RWPE2 (cell line): ENCODE data around the gene ADAP1.

Experiments
- ATAC-seq: fragments of 200-7000 bp; cut with Tn5 transposase; 3 replicates; pipeline ENCODE4 v1.9.1; 2021; ENCODE audit warnings: low read depth
- DNase-seq: peaks from one replicate; pipeline ENCODE4 v3.0.0-alpha.2; 2020; ENCODE audit warnings: low spot score
- H3K27ac ChIP-seq: fragments of 450-650 bp; 2 replicates; pipeline ENCODE4 v1.5.1; 2017; ENCODE audit warnings: mild to moderate bottlenecking; ENCODE audit not compliant: poor library complexity, severe bottlenecking
- H3K27me3 ChIP-seq: fragments of 250-450 bp; sonication (Bioruptor Pico); 2 replicates; pipeline ENCODE4 v1.5.1; 2021; ENCODE audit warnings: mild to moderate bottlenecking, moderate library complexity; ENCODE audit not compliant: insufficient read depth, poor library complexity, severe bottlenecking
- H3K36me3 ChIP-seq: fragments of 250-450 bp; sonication (Bioruptor Pico); 2 replicates; pipeline ENCODE4 v1.5.1; 2020; ENCODE audit warnings: low read depth, mild to moderate bottlenecking, moderate library complexity
- H3K4me1 ChIP-seq: fragments of 250-450 bp; sonication (Bioruptor Pico); 2 replicates; pipeline ENCODE4 v1.5.1; 2021; ENCODE audit warnings: mild to moderate bottlenecking, moderate library complexity; ENCODE audit not compliant: insufficient read depth, poor library complexity, severe bottlenecking
- H3K4me3 ChIP-seq: fragments of 250-450 bp; sonication (Bioruptor Pico); 2 replicates; pipeline ENCODE4 v1.5.1; 2021; ENCODE audit warnings: mild to moderate bottlenecking, moderate library complexity; ENCODE audit not compliant: severe bottlenecking
- H3K9me3 ChIP-seq: fragments of 250-450 bp; sonication (Bioruptor Pico); 2 replicates; pipeline ENCODE4 v1.5.1; 2021; ENCODE audit warnings: mild to moderate bottlenecking, moderate library complexity; ENCODE audit not compliant: severe bottlenecking
- TF ChIP-seq, protein P1 (sequence below): fragments of 450-650 bp; IDR thresholded peaks from one replicate; pipeline ENCODE4 v1.5.1; 2017; ENCODE audit warnings: mild to moderate bottlenecking, moderate library complexity; ENCODE audit not compliant: poor library complexity, severe bottlenecking

The ADAP1 gene

DNA sequence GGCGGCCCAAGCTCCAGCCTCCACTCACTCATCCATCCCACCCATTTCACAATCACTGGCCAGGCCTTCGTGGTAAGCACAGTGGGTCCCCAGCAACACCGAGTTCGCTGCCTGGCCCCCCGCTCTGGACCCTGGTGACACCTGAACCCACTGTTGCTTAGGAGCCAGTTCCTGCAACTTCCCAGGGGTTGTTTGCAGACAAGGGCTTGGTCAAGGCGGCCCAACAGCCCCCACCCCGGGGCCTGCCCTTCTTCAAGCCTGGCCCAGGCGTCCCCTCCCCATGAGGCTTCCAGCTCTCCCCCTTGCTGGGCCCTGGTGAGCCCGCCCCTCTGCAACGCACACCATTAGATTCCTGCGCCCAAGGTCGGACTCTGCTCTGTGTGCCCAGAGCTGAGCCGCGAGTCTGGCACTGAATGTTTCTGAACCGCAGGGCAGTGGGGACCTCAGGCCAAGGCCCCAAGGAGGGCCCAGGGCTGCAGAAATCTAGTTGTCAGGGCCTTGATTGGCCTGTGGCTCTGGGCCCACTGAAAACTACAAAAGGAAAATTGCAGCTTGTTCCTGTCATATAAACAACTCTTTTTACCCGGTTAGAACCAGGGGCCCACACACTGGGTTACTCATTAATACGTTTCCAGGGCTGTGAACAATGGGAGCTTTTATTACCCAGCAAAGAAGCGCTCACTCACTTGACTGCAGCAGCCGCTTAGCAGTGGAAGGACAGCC, 23.0 kb upstream of the ADAP1 start:
- no peak overlapping the region for H3K27ac ChIP-seq
- H3K36me3 ChIP-seq = peaks cover 13% of the 10 kb centered on the region
- H3K27me3 ChIP-seq = no peaks in the 10 kb centered on the region
- TF ChIP-seq, protein P1, sequence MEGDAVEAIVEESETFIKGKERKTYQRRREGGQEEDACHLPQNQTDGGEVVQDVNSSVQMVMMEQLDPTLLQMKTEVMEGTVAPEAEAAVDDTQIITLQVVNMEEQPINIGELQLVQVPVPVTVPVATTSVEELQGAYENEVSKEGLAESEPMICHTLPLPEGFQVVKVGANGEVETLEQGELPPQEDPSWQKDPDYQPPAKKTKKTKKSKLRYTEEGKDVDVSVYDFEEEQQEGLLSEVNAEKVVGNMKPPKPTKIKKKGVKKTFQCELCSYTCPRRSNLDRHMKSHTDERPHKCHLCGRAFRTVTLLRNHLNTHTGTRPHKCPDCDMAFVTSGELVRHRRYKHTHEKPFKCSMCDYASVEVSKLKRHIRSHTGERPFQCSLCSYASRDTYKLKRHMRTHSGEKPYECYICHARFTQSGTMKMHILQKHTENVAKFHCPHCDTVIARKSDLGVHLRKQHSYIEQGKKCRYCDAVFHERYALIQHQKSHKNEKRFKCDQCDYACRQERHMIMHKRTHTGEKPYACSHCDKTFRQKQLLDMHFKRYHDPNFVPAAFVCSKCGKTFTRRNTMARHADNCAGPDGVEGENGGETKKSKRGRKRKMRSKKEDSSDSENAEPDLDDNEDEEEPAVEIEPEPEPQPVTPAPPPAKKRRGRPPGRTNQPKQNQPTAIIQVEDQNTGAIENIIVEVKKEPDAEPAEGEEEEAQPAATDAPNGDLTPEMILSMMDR = no peak
- DNase-seq (no peak), ATAC-seq (no peak)
- H3K4me1 ChIP-seq = peaks cover 3% of the 10 kb centered on the region
- H3K9me3 ChIP-seq = no peaks in the 10 kb centered on the region
- H3K4me3 ChIP-seq = no peak overlapping the region

DNA sequence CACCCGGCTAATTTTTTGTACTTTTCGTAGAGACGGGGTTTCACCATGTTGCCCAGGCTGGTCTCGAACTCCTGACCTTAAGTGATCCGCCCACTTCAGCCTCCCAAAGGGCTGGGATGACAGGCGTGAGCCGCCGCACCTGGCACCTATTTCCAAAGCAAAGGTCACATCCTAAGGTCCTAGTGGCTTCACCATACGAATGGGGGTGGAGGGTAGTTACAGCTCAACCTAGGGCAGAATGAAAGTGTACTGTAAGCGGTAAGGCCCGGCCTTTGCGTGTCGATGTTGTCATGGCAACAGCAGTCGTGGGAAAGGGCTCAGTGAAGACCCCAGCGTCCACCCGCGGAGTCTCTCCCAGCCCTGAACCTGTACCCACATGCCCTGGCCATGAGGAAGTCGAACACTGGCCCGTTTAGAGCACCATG, 22.4 kb upstream of the ADAP1 start:
- TF ChIP-seq, protein P1 = no peak
- peaks cover 3% of the 10 kb centered on the region for H3K4me1 ChIP-seq

DNA sequence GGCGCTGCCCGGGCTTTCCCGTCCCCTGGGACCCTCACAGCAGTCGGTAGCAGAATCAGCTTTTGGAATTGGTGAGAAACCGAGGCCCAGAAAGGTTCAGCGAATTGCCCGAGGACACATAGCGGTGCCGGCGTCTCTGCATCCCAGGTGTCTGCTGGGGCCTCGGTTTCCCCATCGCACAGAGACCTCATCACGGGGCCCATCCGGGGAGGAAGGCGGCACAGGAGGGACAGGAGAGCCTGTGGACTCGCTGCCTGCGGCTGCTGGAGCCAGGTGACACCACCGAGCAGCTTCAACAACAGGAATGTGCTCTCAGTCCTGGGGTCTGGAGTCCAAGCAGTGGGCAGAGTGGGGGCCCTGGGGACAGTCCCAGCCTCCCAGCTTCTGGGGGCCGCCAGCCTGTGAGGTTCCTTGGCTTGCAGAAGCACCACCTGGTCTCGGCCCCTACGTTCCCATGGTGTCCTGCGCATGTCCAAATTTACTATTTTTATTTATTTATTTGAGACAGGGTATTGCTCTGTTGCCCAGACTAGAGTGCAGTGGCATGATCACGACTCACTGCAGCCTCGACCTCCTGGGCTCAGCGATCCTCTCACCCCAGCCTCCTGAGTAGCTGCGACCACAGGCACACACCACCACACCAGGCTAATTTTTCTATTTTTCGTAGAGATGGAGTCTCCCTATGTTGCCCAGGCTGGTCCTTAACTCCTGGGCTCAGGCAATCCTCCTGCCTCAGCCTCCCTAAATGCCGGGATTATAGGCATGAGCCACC, 21.4 kb upstream of the ADAP1 start:
- Histone ChIP-seq H3K4me1 (peaks cover 3% of the 10 kb centered on the region), H3K36me3 (peaks cover 29% of the 10 kb centered on the region), H3K9me3 (no peaks in the 10 kb centered on the region), H3K27me3 (no peaks in the 10 kb centered on the region), H3K27ac (no peak overlapping the region), H3K4me3 (peak overlapping the region; percentile 99)
- TF ChIP-seq, protein P1 = no peak
- no peak for DNase-seq
- no peak for ATAC-seq

More for the DNA sequence above, 22.4 kb upstream of the ADAP1 start:
- H3K27ac ChIP-seq = no peak overlapping the region
- H3K4me3 ChIP-seq = no peak overlapping the region
- H3K36me3 ChIP-seq = peaks cover 19% of the 10 kb centered on the region
- ATAC-seq (no peak), DNase-seq (no peak)
- H3K9me3 ChIP-seq = no peaks in the 10 kb centered on the region
- no peaks in the 10 kb centered on the region for H3K27me3 ChIP-seq

DNA sequence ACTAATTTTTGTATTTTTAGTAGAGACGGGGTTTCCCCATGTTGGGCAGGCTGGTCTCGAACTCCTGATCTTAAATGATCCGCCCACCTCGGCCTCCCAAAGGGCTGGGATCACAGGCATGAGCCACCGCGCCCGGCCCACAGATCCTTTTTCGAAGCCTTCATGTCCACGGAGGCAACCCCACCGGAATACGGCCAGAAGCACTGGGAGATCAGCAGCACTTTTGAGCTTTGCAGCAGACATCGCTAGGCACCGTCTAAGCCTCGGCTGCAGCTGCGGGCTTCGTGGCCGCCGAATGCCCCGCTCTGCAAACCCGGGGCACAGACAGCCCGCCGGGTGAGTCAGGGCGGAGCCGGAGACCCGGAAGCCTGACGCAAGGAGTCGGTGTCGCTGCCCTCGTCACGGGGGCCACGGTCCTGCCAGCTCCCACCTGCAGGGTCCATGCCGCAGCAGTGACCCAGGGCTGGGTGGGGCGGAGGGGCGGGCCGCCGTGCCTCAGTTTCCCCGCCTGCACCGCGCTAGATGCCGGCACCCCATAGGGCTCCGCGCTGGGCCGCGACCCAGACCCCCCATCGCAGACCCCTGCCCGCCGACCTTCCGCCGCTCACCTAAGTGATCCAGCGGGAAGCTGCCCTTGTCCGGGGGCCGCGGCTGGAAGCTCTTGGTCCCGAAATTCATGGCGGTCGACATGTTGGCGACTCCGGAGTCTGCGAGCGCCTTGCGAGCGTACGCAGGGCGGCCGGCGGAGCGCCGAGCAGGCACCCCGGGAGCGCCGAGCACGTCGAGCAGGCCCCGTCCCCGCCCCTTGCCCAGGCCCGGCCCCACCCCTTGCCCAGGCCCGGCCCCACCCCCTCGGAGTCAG, 20.6 kb upstream of the ADAP1 start, which contains the start of gene COX19:
COX19 (minus strand) TSS at position 730 of the 862 bp plus-strand sequence; CDS start at position 690, 40 bp downstream.
- peak within 1 kb of the TSS; percentile 99 for H3K4me3 ChIP-seq
- H3K4me1 ChIP-seq = peaks cover 3% of the 10 kb centered on the region
- H3K36me3 ChIP-seq = peaks cover 36% of the 10 kb centered on the region
- DNase-seq (no peak), ATAC-seq (peak; percentile 89)
- TF ChIP-seq, protein P1 = no peak
- H3K27ac ChIP-seq = peak within 1 kb of the TSS; percentile 58
- no peaks in the 10 kb centered on the region for H3K9me3 ChIP-seq
- H3K27me3 ChIP-seq = no peaks in the 10 kb centered on the region
